SK-N-SH treated with all-trans-retinoic acid at 6 μM for 48 hours (cell line): Measurements from ENCODE around the gene PRKD2.

Experiments used
- POU6F1 ChIP-seq: fragments of 250-450 bp; sonication (Bioruptor Pico); IDR thresholded peaks from 2 replicates; pipeline ENCODE4 v1.8.0; 2021; ENCODE audit warnings: low read depth, mild to moderate bottlenecking, moderate library complexity, borderline replicate concordance
- ZNF70 ChIP-seq: fragments of 450-650 bp; formaldehyde crosslinking; IDR thresholded peaks from 2 replicates; pipeline ENCODE4 v1.5.0; 2020; ENCODE audit warnings: mild to moderate bottlenecking, moderate library complexity

- TF ChIP-seq ZNF70 (CRISPR knock-in tag) (no peak), POU6F1 (CRISPR knock-in tag) (no peak)
Measured at GRCh38 chr19:46725036-46725820, 8.3 kb upstream of the PRKD2 start.
